GM19193 (cell line): Measurements from ENCODE around the gene CST9L.

Experiments
- POLR2A ChIP-seq: IDR thresholded peaks from 4 replicates; pipeline ENCODE4 v1.6.1; 2011; ENCODE audit not compliant: insufficient read depth, insufficient read length; ENCODE audit errors: extremely low read depth

Gene CST9L

DNA sequence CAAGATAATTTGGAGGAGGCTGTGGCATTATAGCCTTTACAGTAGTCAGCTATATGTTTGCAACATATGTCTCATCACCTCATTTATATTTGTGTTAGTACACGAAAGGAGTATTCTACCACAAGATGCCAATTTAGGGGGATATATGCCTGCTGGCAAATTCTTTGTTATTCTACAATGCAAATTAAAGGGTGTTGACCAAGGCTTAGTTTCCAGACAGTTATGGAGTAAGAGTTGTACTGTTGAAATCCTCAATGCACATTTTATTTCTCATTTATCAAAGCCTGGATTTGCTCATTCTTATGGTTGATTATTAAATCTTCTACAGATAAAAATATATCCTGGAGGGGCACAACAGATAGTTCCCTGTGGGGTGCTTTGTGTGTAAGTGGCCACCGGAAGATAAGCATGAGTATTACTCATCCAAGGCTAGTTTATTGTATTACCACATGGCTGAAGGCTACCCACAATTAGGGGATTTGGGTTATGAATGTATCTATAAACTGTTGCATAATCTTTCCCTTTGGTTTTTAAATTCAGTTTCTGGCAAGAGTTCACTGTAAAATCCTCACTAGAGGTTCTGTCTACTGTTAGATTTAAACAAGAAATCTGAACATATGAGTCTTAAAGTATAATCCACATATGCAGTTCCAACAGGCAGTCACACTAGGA lies 28.4 kb upstream of the CST9L start:
- no peak for TF ChIP-seq POLR2A

DNA sequence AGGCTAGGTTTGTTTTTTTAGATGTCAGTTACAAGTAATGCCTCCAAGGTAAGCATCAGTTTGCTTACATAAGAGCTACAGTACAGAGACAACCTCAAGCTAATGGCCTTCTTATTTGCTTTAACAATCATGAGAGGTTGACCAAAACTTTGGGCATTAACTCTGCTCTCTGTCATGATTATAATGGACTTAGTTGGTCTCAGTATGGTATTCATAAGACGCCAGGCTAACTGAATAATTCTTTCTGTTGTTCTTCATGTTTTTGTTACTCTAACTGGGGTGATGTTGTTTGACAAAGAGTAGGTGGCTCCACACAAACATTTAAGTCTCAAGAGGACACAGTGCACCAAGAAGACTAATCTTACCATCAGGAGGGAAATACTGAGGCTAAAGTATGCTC lies 27.7 kb upstream of the CST9L start:
- TF ChIP-seq POLR2A: no peak

DNA sequence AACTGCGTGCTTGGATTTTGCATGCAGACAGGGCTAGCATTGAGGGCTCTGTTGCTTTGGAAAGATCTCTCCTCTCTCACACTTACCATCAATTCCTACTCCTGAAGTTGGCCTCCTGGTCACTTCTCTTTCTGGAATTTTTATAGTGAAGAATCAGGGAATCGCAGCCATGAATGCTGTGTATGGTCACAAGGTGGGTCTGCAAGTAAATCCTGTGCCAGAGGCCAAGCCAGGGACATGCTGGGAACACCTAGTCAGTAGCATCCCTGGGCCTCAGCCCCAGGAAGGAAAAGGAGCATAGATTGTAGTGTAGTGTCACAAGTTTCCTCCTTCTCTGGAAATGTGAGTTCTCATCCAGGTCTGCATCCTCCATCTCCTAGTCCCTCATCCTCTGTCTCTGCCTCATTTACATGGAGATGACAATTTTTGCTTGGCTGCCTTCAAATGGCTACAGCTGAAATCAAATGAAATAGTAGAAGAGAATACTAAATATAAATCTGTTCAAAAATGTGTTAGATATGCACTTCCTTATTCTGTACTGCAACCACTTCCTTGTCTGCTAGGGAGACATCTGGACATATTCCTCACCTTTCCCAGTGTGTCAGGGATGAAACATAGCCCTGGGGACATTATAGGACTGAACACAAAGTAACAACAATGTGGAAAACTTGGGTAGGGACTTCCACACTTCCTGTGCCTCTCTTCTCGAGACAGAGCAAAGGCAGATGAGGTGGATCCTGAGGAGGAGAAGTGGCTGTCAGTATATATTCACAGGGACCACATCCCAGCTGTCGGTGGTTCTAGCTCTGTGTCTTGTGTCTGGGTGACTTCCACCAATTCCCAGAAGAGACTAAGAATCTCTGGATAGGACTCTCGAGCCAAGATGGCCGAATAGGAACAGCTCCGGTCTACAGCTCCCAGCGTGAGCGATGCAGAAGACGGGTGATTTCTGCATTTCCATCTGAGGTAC lies 20.4 kb upstream of the CST9L start:
- TF ChIP-seq POLR2A: no peak

DNA sequence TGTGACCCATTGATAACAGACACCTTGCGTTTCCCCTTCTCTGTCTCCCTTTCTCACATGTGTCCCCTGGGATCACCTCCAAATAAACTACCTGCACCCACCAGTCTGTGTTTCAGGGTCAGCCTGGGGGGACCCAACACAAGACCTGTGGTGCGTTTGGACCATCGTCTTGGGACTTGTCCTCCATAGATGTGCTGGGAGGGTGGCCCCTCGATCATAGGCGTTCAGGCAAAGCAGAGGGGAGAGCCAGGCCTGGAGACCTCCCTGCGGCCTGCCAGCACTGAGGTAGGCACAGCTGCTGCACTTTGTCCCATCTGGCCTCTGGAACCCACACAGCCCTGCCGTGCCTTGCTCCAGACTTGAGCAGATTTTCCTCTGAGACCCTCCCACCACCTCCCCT lies 19.3 kb upstream of the CST9L start:
- no peak for TF ChIP-seq POLR2A

DNA sequence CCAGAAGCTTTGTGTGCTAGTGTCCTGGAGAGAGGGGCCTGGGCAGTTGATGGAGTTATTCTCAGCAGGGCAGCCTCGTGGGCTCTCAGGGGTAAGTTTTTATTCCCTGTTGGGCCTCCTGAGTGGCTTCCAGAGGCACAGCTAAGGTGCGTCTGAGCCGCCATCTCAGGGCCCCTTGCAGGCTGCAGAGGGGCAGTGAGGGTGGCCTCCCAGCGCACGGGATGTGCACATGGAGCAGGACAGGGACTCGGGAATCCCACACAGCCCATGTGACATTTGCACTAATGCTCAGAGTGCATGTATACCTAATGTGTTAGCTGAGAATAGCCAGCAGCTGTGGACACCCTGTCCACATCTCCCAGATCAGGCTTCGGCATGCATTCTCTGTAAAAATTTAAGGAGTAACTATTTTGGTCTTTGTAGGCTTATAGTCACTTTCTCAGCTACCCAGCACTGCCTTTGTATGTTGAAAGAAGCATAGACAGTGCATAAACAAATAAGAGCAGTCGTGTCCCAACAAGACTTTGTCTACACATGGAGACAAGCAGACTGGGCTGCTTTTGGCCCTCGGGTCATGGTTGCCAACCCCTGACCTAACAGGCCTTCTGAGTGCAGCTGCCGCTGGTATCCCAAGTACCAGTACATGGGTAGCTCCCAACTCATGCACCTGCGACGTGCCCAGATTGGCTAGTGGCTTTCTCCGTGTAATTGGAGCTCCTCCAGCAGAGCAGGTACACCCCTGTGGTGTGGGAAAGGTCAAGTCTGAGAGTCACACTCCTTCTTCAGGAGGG lies 18.6 kb upstream of the CST9L start:
- TF ChIP-seq POLR2A: no peak

DNA sequence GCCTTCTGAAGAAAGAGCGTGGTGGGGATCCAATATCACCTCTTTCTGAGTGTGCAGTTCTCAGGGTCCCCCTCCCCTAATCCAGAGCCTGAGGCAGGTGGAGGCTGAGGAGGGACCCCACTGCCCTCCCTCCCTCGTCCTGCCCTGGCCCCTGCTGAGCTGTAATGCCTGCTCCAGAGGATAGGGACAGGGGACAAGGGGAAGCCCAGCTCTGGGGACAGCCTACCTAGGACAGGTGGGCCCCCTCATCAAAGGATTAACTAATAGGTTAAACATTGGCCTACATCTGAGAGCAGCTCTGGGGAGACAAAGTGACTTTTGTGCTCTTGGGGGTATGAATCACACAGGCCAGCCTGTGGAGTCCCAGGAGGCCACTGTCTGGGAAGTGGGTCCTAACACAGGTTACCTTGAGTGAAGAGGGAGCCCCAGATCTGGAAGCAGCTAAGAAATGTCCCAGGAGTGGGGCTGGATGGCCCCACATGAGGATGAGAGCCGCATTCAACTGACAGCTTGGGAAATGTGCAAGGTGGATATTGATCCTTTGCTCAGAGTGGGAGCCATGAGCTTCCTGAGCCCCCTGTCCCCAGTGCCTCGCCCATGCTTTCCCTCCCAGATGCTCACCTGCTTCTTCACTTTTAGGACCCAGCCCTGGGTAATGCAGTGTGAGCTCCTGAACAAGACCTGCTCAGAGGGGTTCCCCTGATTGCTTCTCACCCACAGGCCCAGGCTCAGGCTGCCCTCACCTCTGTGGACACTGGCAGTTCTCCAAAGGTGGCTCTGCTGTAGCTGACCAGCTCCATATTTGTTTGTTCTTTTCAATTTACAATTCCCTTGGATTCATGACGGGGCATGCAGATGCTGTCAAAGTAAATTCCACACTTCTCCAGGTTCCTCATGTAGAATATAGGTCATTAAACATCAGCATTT lies 17.8 kb upstream of the CST9L start:
- no peak for TF ChIP-seq POLR2A

DNA sequence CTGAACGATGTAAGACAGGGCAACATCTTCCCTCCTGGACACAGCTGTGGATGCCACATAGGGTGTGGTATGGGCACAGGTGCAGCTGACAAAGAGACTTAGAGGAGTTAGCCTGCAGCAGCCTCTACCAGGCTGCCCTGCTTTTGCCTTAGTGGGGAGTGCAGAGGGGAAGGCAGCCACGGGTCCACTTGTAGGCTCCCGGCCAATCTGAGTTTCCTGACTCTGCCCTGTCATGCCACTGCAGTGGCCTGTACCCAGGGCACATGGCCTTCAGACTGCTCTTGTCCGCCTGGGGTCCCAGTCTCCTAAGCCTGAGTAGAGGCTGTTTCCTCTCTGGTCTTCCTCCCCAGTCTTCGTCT lies 17.1 kb upstream of the CST9L start:
- no peak for TF ChIP-seq POLR2A

DNA sequence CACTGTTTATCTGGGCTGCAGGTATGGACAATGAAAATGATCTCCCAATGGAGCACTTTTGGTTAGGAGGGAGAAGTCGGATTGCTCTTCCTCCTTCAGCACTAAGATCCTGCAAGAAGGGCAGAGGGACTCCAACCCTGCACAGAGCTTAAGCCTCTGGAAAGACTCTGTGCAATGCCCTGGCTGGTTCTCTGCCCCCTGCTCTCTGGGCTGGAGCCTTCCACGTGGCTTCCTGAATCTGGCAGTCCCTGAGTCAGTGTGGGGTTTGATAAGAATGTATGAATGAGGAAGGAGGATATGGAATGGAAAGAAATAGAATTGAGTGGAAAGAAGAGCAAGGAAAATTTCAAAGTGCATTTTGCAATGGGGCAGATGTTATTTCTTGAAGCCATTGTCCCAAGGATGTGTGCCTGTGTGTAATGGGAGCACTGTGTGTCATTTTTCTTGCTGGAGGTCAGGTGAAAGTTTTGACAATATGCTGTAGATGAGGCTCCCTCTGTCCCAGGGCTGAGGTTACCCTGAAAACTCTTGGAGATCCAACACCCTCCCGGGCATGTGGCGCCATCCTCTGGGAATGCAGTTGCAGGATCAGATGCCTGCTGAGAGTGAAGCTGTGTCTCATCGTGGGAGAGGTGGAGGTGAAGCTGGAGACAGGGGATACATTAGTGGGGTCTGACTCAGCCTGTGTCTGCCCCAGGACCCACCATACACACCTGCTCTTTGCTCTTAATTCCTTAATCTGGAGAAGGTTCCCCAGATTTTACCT lies 16.3 kb upstream of the CST9L start:
- TF ChIP-seq POLR2A: no peak

DNA sequence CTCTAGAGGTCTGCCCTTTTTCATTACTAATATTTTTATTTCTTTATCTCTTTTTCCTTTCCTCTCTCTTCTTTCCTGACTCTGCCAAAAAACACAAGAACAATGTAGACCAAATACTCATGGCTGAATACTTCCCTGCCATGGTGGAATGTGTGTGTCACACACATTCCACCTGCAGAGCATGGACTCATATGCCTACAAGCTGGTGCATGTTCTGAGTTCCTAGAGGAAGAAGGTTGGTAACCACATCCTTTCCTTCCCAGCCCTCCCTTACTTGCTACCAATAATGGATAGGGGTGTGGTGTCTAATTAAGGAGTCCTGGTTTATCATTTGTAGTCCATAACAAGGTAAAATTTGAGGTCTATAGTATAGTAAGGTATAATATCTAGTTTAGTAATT lies 15.2 kb upstream of the CST9L start:
- TF ChIP-seq POLR2A: no peak

DNA sequence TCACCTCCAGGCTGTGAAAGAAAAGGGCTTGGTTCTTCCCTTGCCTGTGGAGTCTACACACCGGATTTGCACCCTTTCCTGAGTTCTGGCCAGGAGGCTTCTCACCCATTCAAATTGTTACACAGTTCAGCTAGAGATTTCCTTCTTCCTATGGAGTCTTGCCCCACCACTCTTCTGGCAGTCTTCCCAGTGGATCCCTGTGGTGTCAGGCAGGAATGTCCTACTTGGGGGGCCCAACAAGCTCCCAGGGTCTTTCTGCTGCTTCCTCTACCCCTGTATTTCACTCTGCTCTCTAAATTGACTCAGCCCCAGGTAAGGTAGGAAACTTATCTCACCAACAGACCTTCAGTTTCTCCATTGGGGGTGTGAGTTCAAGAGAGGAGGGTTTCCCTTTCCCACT lies 14.0 kb upstream of the CST9L start:
- TF ChIP-seq POLR2A: no peak

DNA sequence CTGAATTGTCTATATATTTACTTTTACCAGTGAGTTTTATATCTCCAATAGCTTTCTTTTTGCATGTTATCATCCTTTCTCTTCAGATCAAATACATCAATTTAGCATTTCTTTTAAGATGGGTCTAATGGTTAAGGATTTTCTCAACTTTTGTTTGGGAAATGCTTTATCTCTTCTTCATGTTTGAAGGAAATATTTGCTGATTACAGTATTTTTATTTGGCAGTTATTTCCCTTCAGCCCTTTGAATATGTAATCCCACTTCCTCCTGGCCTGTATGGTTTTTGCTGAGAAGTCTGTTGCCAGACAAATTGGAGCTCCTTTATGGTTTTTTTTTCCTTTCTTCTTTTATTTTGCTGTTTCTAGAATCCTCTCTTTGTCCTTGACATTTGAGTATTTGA lies 6.7 kb upstream of the CST9L start:
- TF ChIP-seq POLR2A: no peak

DNA sequence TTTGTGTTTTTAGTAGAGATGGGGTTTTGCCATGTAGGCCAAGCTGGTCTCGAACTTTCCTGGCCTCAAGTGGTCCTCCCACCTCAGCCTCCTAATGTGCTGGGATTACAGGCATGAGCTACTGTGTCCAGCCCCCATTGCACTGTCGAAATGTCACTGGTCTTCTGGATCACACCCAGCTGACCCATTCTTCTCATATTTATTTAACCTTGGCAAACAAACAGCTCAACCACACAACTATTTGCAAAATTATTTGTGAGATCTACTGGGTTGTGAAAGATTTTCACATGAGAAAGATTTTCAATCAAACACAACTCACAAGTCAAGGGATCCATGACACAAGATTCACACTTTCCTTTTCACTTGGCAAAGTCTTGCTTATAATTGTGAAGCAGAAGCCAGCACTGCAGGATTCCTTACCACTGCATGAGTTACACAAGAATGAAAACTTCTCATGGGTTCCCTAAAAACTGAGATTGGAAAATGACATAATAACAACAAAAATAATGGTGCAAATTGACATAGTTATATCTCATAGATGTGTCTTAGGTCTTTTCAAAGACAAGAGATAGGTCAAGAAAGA lies 2.0 kb upstream of the CST9L start:
- TF ChIP-seq POLR2A: no peak

DNA sequence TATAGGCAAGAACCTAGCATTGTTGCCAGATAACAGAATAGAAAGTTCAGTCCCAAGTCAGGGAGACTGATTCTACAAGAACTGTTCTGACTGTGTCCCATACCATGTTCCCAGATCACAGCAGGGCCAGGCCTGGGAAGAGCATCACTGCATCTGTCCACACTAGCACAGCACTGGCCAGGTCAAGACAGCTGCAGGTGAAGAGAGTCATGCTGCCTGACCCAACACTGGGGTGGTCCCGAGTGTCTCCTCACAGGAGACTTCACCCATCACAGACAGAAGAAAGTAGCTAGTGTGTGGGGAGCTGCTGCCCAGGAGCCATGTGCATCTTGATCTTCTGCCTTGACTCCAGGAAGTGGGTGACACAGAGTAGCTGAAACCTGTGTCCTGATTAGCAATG lies 1.3 kb upstream of the CST9L start:
- TF ChIP-seq POLR2A: no peak
